ENCODE measurements around the gene EFCAB11.
A peak's percentile ranks its signal among the peaks of the same experiment; 100 is the strongest.

EFCAB11 gene

GRCh38 chr14:89858089-89858488 is 96.4 kb downstream of the EFCAB11 start:
- DNase-seq: no peak

GRCh38 chr14:89856871-89857345 is 97.6 kb downstream of the EFCAB11 start:
- no peak for DNase-seq

- DNase-seq: no peak
Observed at GRCh38 chr14:89855961-89856656, 98.4 kb downstream of the EFCAB11 start.

GRCh38 chr14:89853936-89854693 is 100.4 kb downstream of the EFCAB11 start:
- DNase-seq: no peak

- peak; percentile 81 for DNase-seq
Observed at GRCh38 chr14:89851106-89851505, 103.4 kb downstream of the EFCAB11 start.

GRCh38 chr14:89849931-89850330 is 104.6 kb downstream of the EFCAB11 start:
- no peak for DNase-seq

- DNase-seq: no peak
Observed at GRCh38 chr14:89848165-89848564, 106.4 kb downstream of the EFCAB11 start.

GRCh38 chr14:89845346-89845745 is 109.2 kb downstream of the EFCAB11 start:
- DNase-seq: no peak

GRCh38 chr14:89844508-89844907 is 110.0 kb downstream of the EFCAB11 start:
- DNase-seq: no peak

GRCh38 chr14:89842837-89843236 is 111.7 kb downstream of the EFCAB11 start:
- no peak for DNase-seq

GRCh38 chr14:89841851-89842250 is 112.7 kb downstream of the EFCAB11 start:
- DNase-seq: no peak

GRCh38 chr14:89836830-89837469 is 117.6 kb downstream of the EFCAB11 start:
- DNase-seq: no peak

GRCh38 chr14:89833661-89834060 is 120.9 kb downstream of the EFCAB11 start:
- no peak for DNase-seq

GRCh38 chr14:89833120-89833532 is 121.4 kb downstream of the EFCAB11 start:
- DNase-seq: no peak

- no peak for DNase-seq
Observed at GRCh38 chr14:89828471-89829165, 125.9 kb downstream of the EFCAB11 start.

- DNase-seq: no peak
Observed at GRCh38 chr14:89827265-89827664, 127.3 kb downstream of the EFCAB11 start.

- no peak for DNase-seq
Observed at GRCh38 chr14:89826596-89826995, 127.9 kb downstream of the EFCAB11 start.

- no peak for DNase-seq
Observed at GRCh38 chr14:89823743-89824142, 130.8 kb downstream of the EFCAB11 start.

- no peak for DNase-seq
Observed at GRCh38 chr14:89814126-89814525, 140.4 kb downstream of the EFCAB11 start.

- no peak for DNase-seq
Observed at GRCh38 chr14:89813617-89814031, 140.9 kb downstream of the EFCAB11 start.

GRCh38 chr14:89811954-89812575 is 142.5 kb downstream of the EFCAB11 start:
- no peak for DNase-seq

- DNase-seq: no peak
Observed at GRCh38 chr14:89810101-89810500, 144.4 kb downstream of the EFCAB11 start.

GRCh38 chr14:89807892-89808291 is 146.6 kb downstream of the EFCAB11 start:
- no peak for DNase-seq
